Prostate gland (tissue), 2 donors: ENCODE results near the gene TMEM107. TPM values are rescaled to one million over a fixed set of nuclear protein-coding genes. Genes with fewer than 3 reads are reported as not detected.
A peak's percentile ranks its signal among the peaks of the same experiment; 100 is the strongest.

ENCODE experiments used
- DNase-seq: peaks from one replicate; pipeline ENCODE4 v3.0.0-alpha.2; 2019; ENCODE audit warnings: low spot score
- H3K27ac ChIP-seq, 2 donors: fragments of 200-600 bp; sonication (generic); 2 replicates each; pipeline ENCODE4 v1.5.1; 2017 to 2019
- H3K27me3 ChIP-seq: fragments of 200-600 bp; sonication (generic); replicated peaks from 2 replicates; pipeline ENCODE4 v1.5.1; 2019; ENCODE audit not compliant: insufficient read depth
- H3K36me3 ChIP-seq, 2 donors: fragments of 200-600 bp; sonication (generic); 1 replicate in 1 of 2; 2 replicates in 1 of 2; pipeline versions ENCODE4 v1.5.1 to v1.8.1; 2017 to 2019
- H3K4me1 ChIP-seq: fragments of 200-600 bp; sonication (generic); replicated peaks from 2 replicates; pipeline ENCODE4 v1.5.1; 2019
- H3K4me3 ChIP-seq, 2 donors: fragments of 200-600 bp; sonication (generic); 2 replicates each; pipeline ENCODE4 v1.5.1; 2017 to 2019
- H3K9me3 ChIP-seq: fragments of 200-600 bp; sonication (generic); 2 replicates; pipeline ENCODE4 v1.5.1; 2017
- POLR2A ChIP-seq: fragments of 450-650 bp; IDR thresholded peaks from one replicate; pipeline ENCODE4 v1.6.1; 2016; ENCODE audit warnings: antibody characterized with exemption, mild to moderate bottlenecking
- POLR2AphosphoS5 ChIP-seq: sonication (generic); formaldehyde crosslinking; IDR thresholded peaks from one replicate; pipeline ENCODE4 v1.6.1; 2017; ENCODE audit warnings: antibody characterized with exemption
- WGBS: methylation state at CpG from one replicate; pipeline ENCODE4 v1.1.5; 2018; 5-methylcytosine and 5-hydroxymethylcytosine counted together
- intact Hi-C: fragments of 100-400 bp; cut with DNase I; formaldehyde crosslinking; loops from one replicate; pipeline ENCODE4 v1.14.2; 2022
- total RNA-seq, 2 donors: library from RNA; depleted of rRNA; stranded (reverse); fragments of >200 nt; gene quantifications; one replicate each; pipeline ENCODE4 v1.1.0, GENCODE V29; 2016
- TF ChIP-seq, protein P1 (sequence below), 4 experiments: fragments of 200-600 bp in 2 of 4; fragments of 450-650 bp in 2 of 4; sonication (generic) in 2 of 4; IDR thresholded peaks; 1 replicate in 3 of 4; 2 replicates in 1 of 4; pipeline ENCODE4 v1.5.1; 2016 to 2019; ENCODE audit warnings: antibody characterized with exemption in 4 of 4, mild to moderate bottlenecking in 2 of 4, moderate library complexity in 2 of 4

Gene TMEM107
- total RNA-seq, 2 donors from 2014 or later: 8.6 to 13.9 TPM

DNA sequence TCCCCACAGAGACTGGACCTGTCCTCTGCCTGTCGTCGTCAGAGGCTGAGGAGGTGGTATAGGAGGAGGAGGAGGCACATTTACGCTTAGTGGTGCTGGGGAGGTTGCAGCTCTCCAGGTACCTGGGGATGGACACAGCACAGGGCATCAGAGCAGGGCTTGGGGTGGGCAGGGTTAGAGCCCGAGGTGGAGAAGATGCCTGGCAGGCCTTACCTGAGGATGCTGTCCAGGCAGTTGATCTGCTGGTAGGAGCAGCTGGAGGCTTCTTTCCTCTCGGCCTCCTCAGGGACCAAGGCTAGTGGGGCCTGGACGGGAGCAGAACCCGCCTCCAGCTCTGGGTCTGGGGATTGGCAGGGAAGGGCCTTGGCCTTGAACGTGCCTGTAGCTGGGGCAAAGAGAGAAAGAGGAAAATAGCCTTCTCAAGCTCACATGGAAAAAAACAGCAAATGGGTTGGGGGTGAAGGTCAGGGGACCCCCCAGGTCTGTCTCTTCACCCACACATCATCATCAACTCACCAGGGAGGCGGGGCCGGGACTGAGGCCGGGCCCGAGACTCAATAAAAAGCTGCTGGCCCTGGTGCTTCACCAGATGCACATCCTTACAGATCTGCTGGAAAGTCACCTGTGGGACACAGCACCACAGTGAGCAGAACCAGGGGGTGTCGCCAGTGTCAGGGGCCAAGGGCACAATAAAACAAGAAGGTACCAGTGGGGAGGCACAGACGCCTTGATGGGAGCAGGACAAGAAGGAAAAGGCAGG, 29.6 kb downstream of the TMEM107 start:
- Histone ChIP-seq H3K27me3 (no peaks in the 10 kb centered on the region), H3K36me3 (peaks cover 71 to 92% of the 10 kb centered on the region in 2 donors), H3K9me3 (no peaks in the 10 kb centered on the region), H3K4me1 (peaks cover 5% of the 10 kb centered on the region), H3K27ac (peak overlapping the region; percentile 7 to 26), H3K4me3 (no peak overlapping the region)
- WGBS: 88% methylated on average over 14 of the region's 14 CpGs
- DNase-seq: no peak
- TF ChIP-seq POLR2A (no peak), POLR2AphosphoS5 (no peak)
- TF ChIP-seq, protein P1, sequence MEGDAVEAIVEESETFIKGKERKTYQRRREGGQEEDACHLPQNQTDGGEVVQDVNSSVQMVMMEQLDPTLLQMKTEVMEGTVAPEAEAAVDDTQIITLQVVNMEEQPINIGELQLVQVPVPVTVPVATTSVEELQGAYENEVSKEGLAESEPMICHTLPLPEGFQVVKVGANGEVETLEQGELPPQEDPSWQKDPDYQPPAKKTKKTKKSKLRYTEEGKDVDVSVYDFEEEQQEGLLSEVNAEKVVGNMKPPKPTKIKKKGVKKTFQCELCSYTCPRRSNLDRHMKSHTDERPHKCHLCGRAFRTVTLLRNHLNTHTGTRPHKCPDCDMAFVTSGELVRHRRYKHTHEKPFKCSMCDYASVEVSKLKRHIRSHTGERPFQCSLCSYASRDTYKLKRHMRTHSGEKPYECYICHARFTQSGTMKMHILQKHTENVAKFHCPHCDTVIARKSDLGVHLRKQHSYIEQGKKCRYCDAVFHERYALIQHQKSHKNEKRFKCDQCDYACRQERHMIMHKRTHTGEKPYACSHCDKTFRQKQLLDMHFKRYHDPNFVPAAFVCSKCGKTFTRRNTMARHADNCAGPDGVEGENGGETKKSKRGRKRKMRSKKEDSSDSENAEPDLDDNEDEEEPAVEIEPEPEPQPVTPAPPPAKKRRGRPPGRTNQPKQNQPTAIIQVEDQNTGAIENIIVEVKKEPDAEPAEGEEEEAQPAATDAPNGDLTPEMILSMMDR (IDR thresholded peaks at IDR 0.05): no peak
- intact Hi-C loops: no loop called here

DNA sequence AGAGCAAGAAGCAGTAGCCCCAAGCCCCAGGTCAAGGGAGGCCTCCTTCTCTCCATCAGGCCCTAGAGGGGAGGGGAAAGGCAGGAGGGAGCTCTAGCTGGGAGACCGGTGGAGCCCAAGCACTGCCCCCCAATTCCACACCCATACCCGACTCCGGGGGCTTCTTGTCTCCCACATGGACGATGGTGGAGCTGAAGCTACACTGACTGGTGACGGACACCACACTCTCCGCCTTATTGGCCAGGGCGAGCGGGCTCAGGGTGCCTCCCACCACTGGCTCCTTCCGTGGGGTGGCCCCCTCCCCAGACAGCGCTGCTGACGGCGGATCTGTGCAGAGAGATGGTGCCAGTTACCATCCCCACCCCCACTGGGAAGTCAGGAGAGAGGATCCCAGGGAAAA, 30.4 kb downstream of the TMEM107 start:
- no peak for DNase-seq
- Histone ChIP-seq H3K27me3 (no peaks in the 10 kb centered on the region), H3K4me1 (peaks cover 4% of the 10 kb centered on the region), H3K36me3 (peaks cover 78 to 99% of the 10 kb centered on the region in 2 donors), H3K4me3 (no peak overlapping the region), H3K9me3 (no peaks in the 10 kb centered on the region), H3K27ac (peak overlapping the region; percentile 7 to 26)
- 89% methylated on average over 12 of the region's 12 CpGs for WGBS
- intact Hi-C loops: no loop called here
- no peak for TF ChIP-seq POLR2AphosphoS5
- TF ChIP-seq POLR2A: no peak
- TF ChIP-seq, protein P1 (IDR thresholded peaks at IDR 0.05): no peak

DNA sequence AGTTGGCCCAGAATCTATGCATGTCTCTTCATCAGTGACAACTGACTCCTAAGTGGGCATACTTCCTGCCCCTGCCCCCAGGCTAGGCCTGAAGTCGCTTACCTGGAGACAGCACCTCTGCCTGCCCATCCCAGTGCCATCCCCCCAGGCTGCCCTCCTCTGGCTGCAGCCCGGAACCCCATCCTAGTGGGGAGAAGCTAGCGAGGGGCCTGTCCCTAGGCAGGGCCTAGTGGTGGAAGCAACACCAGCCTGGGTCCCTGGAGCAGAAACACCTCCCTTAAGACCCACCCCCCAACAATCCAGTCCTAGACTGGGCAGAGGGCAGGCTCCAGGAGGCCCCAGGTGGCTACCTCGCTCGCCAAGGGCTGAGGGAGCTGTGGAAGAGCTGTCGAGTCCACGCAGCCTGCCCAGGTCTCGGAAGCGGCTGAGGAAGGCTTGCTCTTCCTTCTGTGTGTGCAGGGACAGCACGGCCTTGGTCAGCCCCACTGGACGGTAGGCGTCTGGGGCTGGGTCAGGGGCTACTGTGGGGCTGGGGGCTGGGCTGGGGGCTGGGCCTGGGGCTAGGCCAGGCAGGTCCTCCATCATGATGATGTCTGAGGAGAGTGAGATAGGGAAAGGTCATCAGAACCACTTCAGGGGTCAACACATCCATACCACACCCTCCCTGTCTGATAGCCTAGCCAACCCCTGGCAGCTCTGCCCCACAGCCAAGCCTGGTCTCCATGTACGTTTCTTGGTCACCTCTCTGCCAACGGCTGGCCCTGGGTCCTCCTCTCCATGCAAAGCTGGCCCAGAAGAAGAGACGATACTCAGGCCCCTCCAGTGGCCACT, 31.6 kb downstream of the TMEM107 start:
- Histone ChIP-seq H3K36me3 (peaks cover 75 to 91% of the 10 kb centered on the region in 2 donors), H3K4me3 (no peak overlapping the region), H3K27me3 (no peaks in the 10 kb centered on the region), H3K4me1 (no peaks in the 10 kb centered on the region), H3K27ac (no peak overlapping the region), H3K9me3 (no peaks in the 10 kb centered on the region)
- intact Hi-C loops: no loop called here
- 93% methylated on average over 15 of the region's 15 CpGs for WGBS
- TF ChIP-seq POLR2A (no peak), POLR2AphosphoS5 (no peak)
- TF ChIP-seq, protein P1 (IDR thresholded peaks at IDR 0.05): no peak
- no peak for DNase-seq

DNA sequence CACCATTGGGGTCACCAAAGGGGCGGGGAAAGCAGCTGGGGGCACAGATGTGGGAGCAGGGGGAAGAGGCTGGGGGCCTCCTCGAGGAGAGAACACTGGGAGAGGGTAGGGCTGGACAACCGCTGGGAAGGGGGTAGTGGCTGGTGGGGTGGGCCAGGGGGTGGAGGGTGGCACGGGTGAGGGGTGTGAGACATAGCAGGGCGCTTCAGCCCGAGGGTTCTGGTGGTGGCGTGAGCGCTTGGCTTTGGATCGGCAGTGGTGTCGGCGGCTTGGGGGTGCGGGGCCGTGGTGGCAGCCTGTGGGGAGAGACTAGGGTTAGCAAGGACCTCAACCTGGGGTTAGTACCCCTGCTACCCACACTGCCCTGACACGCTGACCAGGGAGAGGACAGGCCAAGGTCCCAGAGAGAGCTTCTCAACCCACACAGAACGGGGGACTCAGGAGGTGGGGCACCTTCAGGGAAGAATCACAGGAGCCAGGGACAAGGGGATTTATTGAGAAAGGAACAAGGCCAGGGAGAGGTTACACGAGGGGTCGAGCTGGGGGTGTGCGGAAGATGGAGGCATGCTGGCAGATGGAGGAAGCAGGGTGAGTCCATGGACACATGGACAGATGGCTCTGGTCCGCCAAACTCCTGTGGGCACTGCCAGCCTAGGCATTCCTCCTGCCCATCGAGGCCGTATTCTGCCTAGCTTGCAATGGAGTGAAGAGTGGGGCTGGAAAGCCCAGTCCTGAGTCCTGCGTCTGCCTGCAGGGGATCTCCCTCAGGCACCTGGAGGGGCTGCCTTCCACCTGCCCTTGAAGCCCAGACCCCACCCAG, 32.4 kb downstream of the TMEM107 start:
- Histone ChIP-seq H3K4me1 (no peaks in the 10 kb centered on the region), H3K36me3 (peaks cover 69 to 84% of the 10 kb centered on the region in 2 donors), H3K27me3 (no peaks in the 10 kb centered on the region), H3K4me3 (no peak overlapping the region), H3K27ac (peak overlapping the region in 1 of 2 donors; percentile 13), H3K9me3 (no peaks in the 10 kb centered on the region)
- WGBS: 89% methylated on average over 22 of the region's 22 CpGs
- DNase-seq: no peak
- intact Hi-C loops: no loop called here
- no peak for TF ChIP-seq POLR2AphosphoS5
- TF ChIP-seq, protein P1 (IDR thresholded peaks at IDR 0.05): no peak
- no peak for TF ChIP-seq POLR2A
